T47D (cell line): Measurements from ENCODE around the gene DISP3.

Experiments used
- DNase-seq, 2 experiments: peaks; one replicate each; pipeline versions ENCODE4 v3.0.0 to v3.0.0-alpha.2; 2011 to 2012; ENCODE audit warnings: low read depth in 1 of 2, low spot score in 1 of 2
- JUND ChIP-seq: IDR thresholded peaks from 2 replicates; pipeline ENCODE4 v1.6.1; 2012; ENCODE audit warnings: low read depth
- in situ Hi-C: cut with HindIII; loops from 2 replicates; pipeline ENCODE4 v1.10.0; 2016; ENCODE audit warnings: low sequenced_read_pairs, low pct_unique_long_range_greater_than_20kb

The DISP3 gene, protein sequence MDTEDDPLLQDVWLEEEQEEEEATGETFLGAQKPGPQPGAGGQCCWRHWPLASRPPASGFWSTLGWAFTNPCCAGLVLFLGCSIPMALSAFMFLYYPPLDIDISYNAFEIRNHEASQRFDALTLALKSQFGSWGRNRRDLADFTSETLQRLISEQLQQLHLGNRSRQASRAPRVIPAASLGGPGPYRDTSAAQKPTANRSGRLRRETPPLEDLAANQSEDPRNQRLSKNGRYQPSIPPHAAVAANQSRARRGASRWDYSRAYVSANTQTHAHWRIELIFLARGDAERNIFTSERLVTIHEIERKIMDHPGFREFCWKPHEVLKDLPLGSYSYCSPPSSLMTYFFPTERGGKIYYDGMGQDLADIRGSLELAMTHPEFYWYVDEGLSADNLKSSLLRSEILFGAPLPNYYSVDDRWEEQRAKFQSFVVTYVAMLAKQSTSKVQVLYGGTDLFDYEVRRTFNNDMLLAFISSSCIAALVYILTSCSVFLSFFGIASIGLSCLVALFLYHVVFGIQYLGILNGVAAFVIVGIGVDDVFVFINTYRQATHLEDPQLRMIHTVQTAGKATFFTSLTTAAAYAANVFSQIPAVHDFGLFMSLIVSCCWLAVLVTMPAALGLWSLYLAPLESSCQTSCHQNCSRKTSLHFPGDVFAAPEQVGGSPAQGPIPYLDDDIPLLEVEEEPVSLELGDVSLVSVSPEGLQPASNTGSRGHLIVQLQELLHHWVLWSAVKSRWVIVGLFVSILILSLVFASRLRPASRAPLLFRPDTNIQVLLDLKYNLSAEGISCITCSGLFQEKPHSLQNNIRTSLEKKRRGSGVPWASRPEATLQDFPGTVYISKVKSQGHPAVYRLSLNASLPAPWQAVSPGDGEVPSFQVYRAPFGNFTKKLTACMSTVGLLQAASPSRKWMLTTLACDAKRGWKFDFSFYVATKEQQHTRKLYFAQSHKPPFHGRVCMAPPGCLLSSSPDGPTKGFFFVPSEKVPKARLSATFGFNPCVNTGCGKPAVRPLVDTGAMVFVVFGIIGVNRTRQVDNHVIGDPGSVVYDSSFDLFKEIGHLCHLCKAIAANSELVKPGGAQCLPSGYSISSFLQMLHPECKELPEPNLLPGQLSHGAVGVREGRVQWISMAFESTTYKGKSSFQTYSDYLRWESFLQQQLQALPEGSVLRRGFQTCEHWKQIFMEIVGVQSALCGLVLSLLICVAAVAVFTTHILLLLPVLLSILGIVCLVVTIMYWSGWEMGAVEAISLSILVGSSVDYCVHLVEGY (N-terminal part only)

DNA sequence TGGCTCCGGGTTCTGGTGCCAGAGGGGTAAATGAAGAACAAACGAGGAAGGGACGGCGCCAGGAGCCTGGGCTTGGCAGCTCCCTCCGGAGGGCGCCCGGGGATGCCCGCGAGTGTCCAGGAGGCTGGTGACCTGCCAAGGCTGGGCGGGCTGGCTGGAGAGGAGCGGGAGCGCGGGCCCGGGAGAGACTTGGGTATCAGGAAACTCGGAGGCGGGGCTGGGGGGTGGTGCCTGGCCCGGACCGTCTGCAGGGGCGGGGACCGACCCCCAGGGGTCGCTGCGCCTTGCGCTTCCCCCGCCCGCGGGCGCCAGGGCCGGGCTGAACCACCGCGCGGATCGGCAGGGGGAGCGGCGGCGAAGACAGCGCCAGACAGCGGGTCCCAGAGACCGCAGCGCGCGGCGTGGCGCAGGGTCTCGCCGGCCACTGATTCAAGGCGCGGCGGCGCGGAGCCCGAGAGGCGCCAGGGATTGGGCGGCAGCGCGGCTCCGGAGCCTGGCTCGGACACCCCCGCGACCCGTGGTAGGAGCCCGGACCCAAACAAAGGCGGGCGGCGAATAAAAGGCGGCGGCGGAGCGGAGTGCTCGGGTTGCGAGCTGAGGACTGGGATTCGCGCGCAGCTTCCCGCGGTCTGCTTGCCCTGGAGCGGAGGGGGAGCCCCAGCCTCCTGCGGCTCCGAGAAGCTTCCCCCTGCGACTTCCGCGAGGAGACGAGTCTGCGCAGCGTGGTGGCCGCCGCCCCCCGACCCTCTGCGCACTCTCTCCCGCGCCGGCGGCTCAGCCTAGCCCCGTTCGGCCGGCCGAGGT, at the start of gene DISP3:
Gene DISP3 (plus strand): TSS at position 585 of the 804 bp plus-strand sequence. CDS start 21,838 bp downstream, outside the sequence.
- in situ Hi-C loops, result no loop called here
- no peak for TF ChIP-seq JUND
- DNase-seq, result peak; percentile 75 to 81

DNA sequence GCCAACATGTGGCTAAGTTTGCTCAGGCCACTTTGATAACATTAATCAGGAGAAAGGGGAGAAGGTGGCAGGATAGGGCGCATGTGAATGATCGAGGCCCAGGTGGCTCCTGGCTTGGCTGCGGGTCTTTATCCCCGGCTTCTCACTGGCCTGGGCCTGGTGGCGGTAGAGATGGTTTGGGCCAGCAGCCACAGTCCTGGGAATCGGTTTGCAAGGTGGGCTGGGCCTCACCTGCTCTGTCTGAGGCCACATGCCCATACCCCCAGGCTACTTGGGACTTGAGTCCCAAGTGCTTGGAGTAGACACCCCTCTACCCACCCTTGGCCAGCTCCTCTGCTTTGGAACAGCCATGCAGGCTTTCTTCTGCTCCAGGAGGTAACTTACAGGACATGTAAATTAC, 49.7 kb upstream of the DISP3 start:
- DNase-seq, result no peak
- in situ Hi-C loops, result no loop called here
- no peak for TF ChIP-seq JUND

DNA sequence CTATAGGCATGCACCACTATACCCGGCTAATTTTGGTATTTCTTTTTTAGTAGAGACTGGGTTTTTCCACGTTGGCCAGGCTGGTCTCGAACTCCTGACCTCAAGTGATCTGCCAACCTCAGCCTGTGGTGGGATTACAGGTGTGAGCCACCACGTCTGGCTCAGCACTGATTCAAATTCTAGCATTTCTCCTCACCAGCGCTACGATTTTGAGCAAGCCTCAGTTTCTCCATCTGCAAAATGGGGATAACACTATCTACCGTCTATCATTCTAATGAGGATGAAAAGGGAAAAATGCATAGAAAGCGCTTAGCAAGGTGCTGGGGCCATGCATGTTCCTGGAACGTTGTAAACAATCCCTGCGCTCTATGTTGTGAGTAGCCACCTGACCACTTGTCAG, 49.0 kb upstream of the DISP3 start:
- no peak for TF ChIP-seq JUND
- DNase-seq, result no peak
- in situ Hi-C loops, result no loop called here

DNA sequence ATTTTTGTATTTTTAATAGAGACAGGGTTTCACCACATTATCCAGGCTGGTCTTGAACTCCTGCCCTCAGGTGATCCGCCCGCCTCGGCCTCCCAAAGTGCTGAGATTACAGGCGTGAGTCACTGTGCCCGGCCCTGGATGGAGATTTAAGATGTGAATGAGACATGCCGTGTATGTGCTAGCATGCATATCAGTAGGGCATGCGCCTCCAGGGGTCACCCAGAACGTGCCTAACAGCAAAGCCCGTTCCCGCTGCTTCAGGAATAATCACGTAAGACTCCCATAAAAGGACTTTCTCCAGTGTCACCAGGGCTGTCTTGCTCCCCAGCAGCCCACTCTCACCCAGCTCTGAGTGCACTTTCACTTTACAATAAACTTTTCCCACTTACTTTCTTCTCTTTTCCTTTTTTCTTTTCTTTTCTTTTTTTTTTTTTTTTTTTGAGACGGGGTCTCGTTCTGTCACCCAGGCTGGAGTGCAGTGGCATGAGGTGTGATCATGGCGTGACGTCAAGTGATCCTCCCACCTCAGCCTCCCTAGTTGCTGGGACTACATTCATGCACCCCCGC, 46.9 kb upstream of the DISP3 start:
- in situ Hi-C loops, result no loop called here
- TF ChIP-seq JUND, result no peak
- no peak for DNase-seq

DNA sequence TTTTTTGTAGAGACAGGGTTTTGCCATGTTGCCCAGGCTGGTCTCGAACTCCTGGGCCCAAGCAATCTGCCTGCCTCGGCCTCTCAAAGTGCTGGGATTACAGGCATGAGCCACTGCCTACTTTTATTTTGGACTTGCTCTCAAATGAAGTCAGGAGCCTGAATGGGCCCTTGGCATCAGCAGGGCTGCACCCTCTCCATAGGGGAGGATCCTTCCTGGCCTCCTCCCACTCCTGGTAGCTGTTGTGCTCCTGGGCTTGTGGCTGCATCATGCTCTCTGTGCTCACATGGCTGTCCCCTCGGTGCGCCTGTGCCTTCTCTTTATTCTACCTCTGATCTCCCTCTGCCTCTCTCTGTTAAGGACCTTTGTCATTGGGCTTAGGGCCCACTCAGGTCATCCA, 46.4 kb upstream of the DISP3 start:
- no peak for DNase-seq
- no peak for TF ChIP-seq JUND
- in situ Hi-C loops, result no loop called here

DNA sequence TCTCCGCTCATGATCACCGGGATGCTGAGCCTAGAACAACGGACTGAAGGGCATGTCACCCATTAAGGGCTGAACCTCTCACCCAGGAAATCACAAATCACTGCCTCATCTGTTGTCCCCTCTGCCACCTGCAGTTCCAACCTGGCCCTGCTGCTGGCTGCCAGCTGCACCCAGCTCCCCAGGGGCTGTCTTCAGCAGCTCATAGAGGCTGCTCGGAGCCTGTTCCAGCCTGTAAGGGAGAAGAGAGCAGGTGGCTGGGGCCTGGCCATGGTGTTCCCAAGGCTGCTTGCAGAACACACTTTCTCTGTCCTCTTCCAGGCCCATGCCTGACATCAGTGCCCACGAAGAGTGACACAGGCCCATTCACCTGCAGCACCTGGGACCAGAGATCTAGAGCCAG, 44.5 kb upstream of the DISP3 start:
- in situ Hi-C loops, result no loop called here
- no peak for DNase-seq
- TF ChIP-seq JUND, result no peak

DNA sequence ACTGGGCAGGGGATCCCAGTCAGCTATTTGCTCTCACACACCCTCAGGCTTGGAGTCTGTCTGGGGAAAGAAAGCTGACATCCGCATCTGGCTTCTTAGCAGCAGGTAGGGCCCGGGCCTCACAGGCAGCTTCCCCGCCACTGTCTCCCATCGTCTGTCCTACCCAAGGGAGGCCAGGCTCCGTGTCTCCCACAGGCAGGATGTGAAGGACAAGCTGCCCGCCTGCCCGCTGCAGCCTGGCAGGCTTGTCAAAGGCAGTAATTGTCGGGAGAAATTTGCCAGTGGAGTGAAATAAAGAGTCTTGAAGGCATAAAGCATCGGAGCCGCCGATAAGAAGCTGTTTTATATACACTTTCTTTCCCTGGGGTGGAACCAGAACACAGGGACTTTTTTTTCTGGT, 44.0 kb upstream of the DISP3 start:
- in situ Hi-C loops, result no loop called here
- TF ChIP-seq JUND, result no peak

DNA sequence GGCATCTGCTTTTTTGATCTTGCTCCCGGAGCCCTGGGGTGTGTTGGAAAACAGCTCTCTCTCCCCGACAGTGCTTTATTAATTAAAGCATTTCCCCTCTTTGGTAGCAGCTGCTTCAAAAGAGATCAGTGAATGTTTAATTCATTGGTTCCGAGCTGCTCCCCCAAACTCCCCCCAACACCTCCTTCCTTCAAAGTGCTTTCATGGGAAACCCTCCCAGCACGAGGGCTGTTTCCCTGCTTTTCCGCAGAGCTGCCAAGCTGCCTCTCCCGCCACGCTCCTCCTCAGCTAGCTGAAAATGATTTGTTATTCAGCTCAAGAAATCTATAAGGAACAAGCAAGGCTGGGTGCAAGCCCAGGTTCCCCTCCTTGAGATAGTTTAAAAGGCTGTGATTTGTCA, 40.0 kb upstream of the DISP3 start:
- in situ Hi-C loops, result no loop called here
- DNase-seq, result no peak
- TF ChIP-seq JUND, result no peak

More for the DNA sequence above, 44.0 kb upstream of the DISP3 start:
- DNase-seq, result no peak

DNA sequence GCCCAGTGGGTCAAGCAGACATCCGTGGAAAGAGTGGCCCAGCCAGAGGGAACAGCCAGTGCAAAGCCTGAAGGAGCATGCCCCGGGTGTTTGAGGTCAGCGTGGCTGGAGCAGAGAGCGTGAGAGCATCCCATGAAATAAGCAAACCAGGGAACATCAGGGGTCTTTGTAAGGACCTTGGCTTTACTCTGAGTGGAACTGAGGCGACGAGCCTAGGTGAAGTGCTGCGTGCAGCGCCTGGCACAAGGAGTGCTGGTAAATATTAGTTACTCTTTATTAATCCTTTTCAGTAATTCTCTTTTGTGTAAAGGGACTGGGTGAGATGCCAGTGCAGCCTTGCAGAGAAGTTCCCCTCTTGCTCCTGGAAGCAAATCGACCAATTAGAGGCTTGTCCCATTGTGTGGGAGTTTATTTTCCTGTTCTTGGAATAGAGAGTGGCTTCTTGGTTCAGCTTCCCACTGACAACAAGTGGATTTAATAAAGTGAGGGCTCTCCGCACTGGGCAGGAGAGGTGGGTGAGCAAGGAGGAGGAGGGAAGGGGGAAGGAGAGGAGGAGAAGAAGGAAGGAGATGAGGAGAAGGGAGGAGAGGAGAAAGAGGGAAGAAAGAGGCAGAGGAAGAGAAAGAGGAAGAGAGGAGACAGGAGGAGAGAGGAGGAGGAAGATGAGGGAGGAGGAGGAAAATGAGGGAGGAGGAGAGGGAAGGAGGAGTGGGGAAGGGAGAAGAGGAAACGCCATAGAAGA, 37.6 kb upstream of the DISP3 start:
- no peak for DNase-seq
- in situ Hi-C loops, result no loop called here
- no peak for TF ChIP-seq JUND

DNA sequence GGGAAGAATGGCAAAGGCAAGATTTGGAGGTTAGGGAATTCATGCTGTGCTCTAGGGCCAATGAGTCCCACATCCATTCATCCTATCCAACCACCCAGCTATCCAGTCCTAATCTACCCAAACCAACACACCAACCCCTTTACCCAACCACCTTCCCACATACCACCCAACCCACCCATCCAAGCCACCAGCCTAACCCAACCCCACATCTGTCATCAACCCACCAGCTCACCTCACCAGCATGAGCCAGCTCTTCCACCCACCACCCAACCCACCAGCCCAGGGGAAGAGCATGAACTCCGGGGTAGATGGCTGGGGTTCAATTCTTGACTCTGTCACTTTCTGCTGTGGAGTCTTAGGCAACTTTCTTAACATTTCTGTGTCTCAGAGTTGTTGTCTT, 35.9 kb upstream of the DISP3 start:
- DNase-seq, result no peak
- TF ChIP-seq JUND, result no peak
- in situ Hi-C loops, result no loop called here

DNA sequence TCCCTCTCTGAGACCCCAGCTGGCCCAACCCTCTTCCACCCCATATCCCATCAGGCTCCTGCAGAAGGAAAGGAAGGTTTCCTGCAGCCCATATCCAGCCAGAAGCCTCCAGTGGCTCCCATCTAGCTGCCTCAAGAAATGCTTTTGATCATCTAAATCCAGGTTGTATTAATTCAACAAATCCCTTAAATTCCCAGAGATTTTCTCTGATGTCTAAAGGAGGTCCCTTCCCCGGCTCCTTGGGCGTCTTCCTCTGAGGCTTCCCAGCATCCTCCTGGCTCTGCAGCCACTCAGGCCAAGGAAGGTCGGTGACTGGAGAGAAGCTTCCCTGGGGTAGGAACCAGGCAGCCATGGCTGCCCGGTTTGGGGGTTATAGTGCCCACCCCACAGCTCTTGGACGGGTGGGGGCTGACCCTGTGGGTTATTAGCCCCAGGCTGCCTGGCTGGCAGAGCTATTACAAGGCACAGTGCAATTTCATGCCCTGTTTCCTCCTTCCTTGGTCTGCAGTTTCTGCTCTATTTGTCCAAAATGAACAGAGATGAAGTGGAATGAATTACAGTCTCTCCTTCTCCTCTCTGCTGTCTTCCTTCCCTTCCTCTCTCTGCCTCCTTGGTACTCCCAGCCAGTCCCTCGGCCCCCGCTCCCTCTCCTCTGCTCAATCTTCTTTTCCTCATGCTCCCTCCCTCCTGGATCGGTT, 34.8 kb upstream of the DISP3 start:
- no peak for TF ChIP-seq JUND
- no peak for DNase-seq
- in situ Hi-C loops, result no loop called here
